ENCODE measurements around the gene FAXDC2. TPM values are rescaled to one million over a fixed set of nuclear protein-coding genes. Genes with fewer than 3 reads are reported as not detected.
A peak's percentile ranks its signal among the peaks of the same experiment; 100 is the strongest.

FAXDC2 gene
- total RNA-seq, 1 experiment from 2014 or later, result 0.95 TPM

GRCh38 chr5:154791535-154791934, 58.9 kb downstream of the FAXDC2 start:
- H3K27me3 Mint-ChIP-seq (ENCODE audit: insufficient read depth, unreplicated experiment), result no peaks in the 10 kb centered on the region
- no peak for TF ChIP-seq CTCF (IDR thresholded peaks at IDR 0.05; ENCODE audit: insufficient read depth in 1 of 2, low read depth in 1 of 2, low read length in 1 of 2, severe bottlenecking in 1 of 2, unreplicated experiment in 1 of 2)
- ChIA-PET CTCF (no interaction called here), POLR2A (no interaction called here)
- BruUV-seq (replicated peaks), result no TSS peak
- no peaks in the 10 kb centered on the region for H3K9me3 Mint-ChIP-seq (ENCODE audit: unreplicated experiment)
- Histone ChIP-seq H3K9me3 (no peaks in the 10 kb centered on the region), H3K36me3 (ENCODE audit: control insufficient read depth, insufficient read depth, low read length) (peaks cover 3% of the 10 kb centered on the region), H3K4me3 (ENCODE audit: low read depth, low read length) (no peak overlapping the region), H3K4me1 (peaks cover 35% of the 10 kb centered on the region), H3K27me3 (replicated peaks; ENCODE audit: control insufficient read depth, insufficient read depth, low read length) (no peaks in the 10 kb centered on the region)
- H3K4me3 Mint-ChIP-seq (ENCODE audit: unreplicated experiment), result no peak overlapping the region
- H3K4me1 Mint-ChIP-seq (ENCODE audit: low read depth, unreplicated experiment), result peaks cover 33% of the 10 kb centered on the region
- H3K36me3 Mint-ChIP-seq (ENCODE audit: insufficient read depth, unreplicated experiment), result peaks cover 80% of the 10 kb centered on the region
- no peak overlapping the region for H3K27ac Mint-ChIP-seq (ENCODE audit: unreplicated experiment)
- intact Hi-C loops (cut with micrococcal nuclease; ENCODE audit: unreplicated experiment), result no loop called here
- DNase-seq, result no peak

- Histone ChIP-seq H3K9me3 (no peaks in the 10 kb centered on the region), H3K36me3 (ENCODE audit: control insufficient read depth, insufficient read depth, low read length) (peaks cover 2% of the 10 kb centered on the region), H3K4me3 (ENCODE audit: low read depth, low read length) (no peak overlapping the region), H3K4me1 (peaks cover 26% of the 10 kb centered on the region), H3K27me3 (replicated peaks; ENCODE audit: control insufficient read depth, insufficient read depth, low read length) (no peaks in the 10 kb centered on the region)
- no peak for DNase-seq
- POLR2A ChIA-PET, result no interaction called here
- Mint-ChIP-seq H3K36me3 (ENCODE audit: insufficient read depth, unreplicated experiment) (peaks cover 62% of the 10 kb centered on the region), H3K27ac (ENCODE audit: unreplicated experiment) (peak overlapping the region; percentile 5), H3K4me1 (ENCODE audit: low read depth, unreplicated experiment) (peaks cover 29% of the 10 kb centered on the region), H3K9me3 (ENCODE audit: unreplicated experiment) (no peaks in the 10 kb centered on the region), H3K4me3 (ENCODE audit: unreplicated experiment) (no peak overlapping the region), H3K27me3 (ENCODE audit: insufficient read depth, unreplicated experiment) (no peaks in the 10 kb centered on the region)
- BruUV-seq (replicated peaks), result no TSS peak
- CTCF ChIA-PET, result no interaction called here
- intact Hi-C loops (cut with micrococcal nuclease; ENCODE audit: unreplicated experiment), result no loop called here
- TF ChIP-seq CTCF (IDR thresholded peaks at IDR 0.05; ENCODE audit: insufficient read depth in 1 of 2, low read depth in 1 of 2, low read length in 1 of 2, severe bottlenecking in 1 of 2, unreplicated experiment in 1 of 2), result no peak
Measured at GRCh38 chr5:154788212-154788611, 62.2 kb downstream of the FAXDC2 start.

GRCh38 chr5:154786414-154786813, 64.0 kb downstream of the FAXDC2 start:
- intact Hi-C loops (cut with micrococcal nuclease; ENCODE audit: unreplicated experiment), result no loop called here
- H3K27ac Mint-ChIP-seq (ENCODE audit: unreplicated experiment), result no peak overlapping the region
- DNase-seq, result no peak
- peaks cover 54% of the 10 kb centered on the region for H3K36me3 Mint-ChIP-seq (ENCODE audit: insufficient read depth, unreplicated experiment)
- H3K36me3 ChIP-seq (ENCODE audit: control insufficient read depth, insufficient read depth, low read length), result no peaks in the 10 kb centered on the region
- ChIA-PET POLR2A (interaction anchor here (0.7 kb wide), 1 partner anchor 76 kb away, joined by 3 read pairs; no protein-coding TSS in a partner anchor), CTCF (no interaction called here)
- H3K4me1 Mint-ChIP-seq (ENCODE audit: low read depth, unreplicated experiment), result peaks cover 25% of the 10 kb centered on the region
- TF ChIP-seq CTCF (IDR thresholded peaks at IDR 0.05; ENCODE audit: insufficient read depth in 1 of 2, low read depth in 1 of 2, low read length in 1 of 2, severe bottlenecking in 1 of 2, unreplicated experiment in 1 of 2), result no peak
- H3K27me3 Mint-ChIP-seq (ENCODE audit: insufficient read depth, unreplicated experiment), result no peaks in the 10 kb centered on the region
- H3K27me3 ChIP-seq (replicated peaks; ENCODE audit: control insufficient read depth, insufficient read depth, low read length), result no peaks in the 10 kb centered on the region
- BruUV-seq (replicated peaks), result no TSS peak
- H3K4me3 Mint-ChIP-seq (ENCODE audit: unreplicated experiment), result no peak overlapping the region
- no peak overlapping the region for H3K4me3 ChIP-seq (ENCODE audit: low read depth, low read length)
- no peaks in the 10 kb centered on the region for H3K9me3 Mint-ChIP-seq (ENCODE audit: unreplicated experiment)
- H3K4me1 ChIP-seq, result peaks cover 29% of the 10 kb centered on the region
- H3K9me3 ChIP-seq, result no peaks in the 10 kb centered on the region
